Keratinocyte (primary cell): ENCODE data around the gene IGFL4. TPM values are rescaled to one million over a fixed set of nuclear protein-coding genes. Genes with fewer than 3 reads are reported as not detected.

Source experiments
- DNase-seq: peaks from one replicate; pipeline ENCODE4 v3.0.0-alpha.2; 2011; ENCODE audit warnings: low read depth, missing footprints, low spot score
- FAIRE-seq: peaks from 2 replicates; lab custom pipeline; 2011; peaks lifted over from hg19 to GRCh38; lab: Jason Lieb, UNC
- H2AFZ ChIP-seq: 2 replicates; pipeline ENCODE4 v1.6.0; 2012; ENCODE audit warnings: low read length, control low read depth, inconsistent platforms; ENCODE audit not compliant: control insufficient read depth
- H3K27ac ChIP-seq: 2 replicates; pipeline ENCODE4 v1.5.1; 2011; ENCODE audit warnings: low read length; ENCODE audit not compliant: control insufficient read depth, insufficient read depth
- H3K27me3 ChIP-seq: 3 replicates; pipeline ENCODE4 v1.6.0; 2011; ENCODE audit warnings: low read length; ENCODE audit not compliant: control insufficient read depth, insufficient read depth; ENCODE audit errors: extremely low read depth
- H3K36me3 ChIP-seq, 2 experiments: 2 replicates in 1 of 2; 3 replicates in 1 of 2; pipeline ENCODE4 v1.5.1; 2011; ENCODE audit warnings: low read length in 2 of 2, mild to moderate bottlenecking in 1 of 2; ENCODE audit not compliant: control insufficient read depth in 2 of 2, insufficient read depth in 2 of 2; ENCODE audit errors: extremely low read depth in 1 of 2
- H3K4me1 ChIP-seq: 3 replicates; pipeline ENCODE4 v1.5.1; 2011; ENCODE audit warnings: low read length; ENCODE audit not compliant: control insufficient read depth, insufficient read depth; ENCODE audit errors: extremely low read depth
- H3K4me2 ChIP-seq: 3 replicates; pipeline ENCODE4 v1.6.0; 2011; ENCODE audit warnings: low read depth, low read length; ENCODE audit not compliant: control insufficient read depth, insufficient read depth; ENCODE audit errors: extremely low read depth
- H3K4me3 ChIP-seq, 3 experiments: fragments of 200-600 bp in 1 of 3; sonication (generic) in 1 of 3; 2 replicates in 2 of 3; 3 replicates in 1 of 3; pipeline ENCODE4 v1.5.1; 2011 to 2016; ENCODE audit warnings: low read length in 3 of 3, mild to moderate bottlenecking in 3 of 3, control low read depth in 2 of 3, inconsistent platforms in 1 of 3, low read depth in 1 of 3, mixed read lengths in 1 of 3, mixed run types in 1 of 3, moderate library complexity in 1 of 3; ENCODE audit not compliant: control insufficient read depth in 2 of 3, insufficient read depth in 2 of 3; ENCODE audit errors: extremely low read depth in 1 of 3
- H3K79me2 ChIP-seq: 2 replicates; pipeline ENCODE4 v1.6.0; 2012; ENCODE audit warnings: low read length; ENCODE audit not compliant: control insufficient read depth, insufficient read depth
- H3K9ac ChIP-seq: 3 replicates; pipeline ENCODE4 v1.6.0; 2011; ENCODE audit warnings: low read length; ENCODE audit not compliant: control insufficient read depth, insufficient read depth; ENCODE audit errors: extremely low read depth
- H3K9me1 ChIP-seq: 3 replicates; pipeline ENCODE4 v1.6.0; 2011; ENCODE audit warnings: low read length; ENCODE audit not compliant: control insufficient read depth, insufficient read depth; ENCODE audit errors: extremely low read depth
- H3K9me3 ChIP-seq: 2 replicates; pipeline ENCODE4 v1.5.1; 2012; ENCODE audit warnings: low read depth, low read length; ENCODE audit not compliant: control insufficient read depth
- H4K20me1 ChIP-seq: 3 replicates; pipeline ENCODE4 v1.6.0; 2011; ENCODE audit warnings: low read length; ENCODE audit not compliant: control insufficient read depth, insufficient read depth; ENCODE audit errors: extremely low read depth
- EZH2 ChIP-seq: IDR thresholded peaks from one replicate; pipeline ENCODE4 v1.6.1; 2012; ENCODE audit warnings: inconsistent platforms, mild to moderate bottlenecking, low read length, moderate library complexity
- dilution Hi-C: fragments of 300-500 bp; cut with MboI; formaldehyde crosslinking; loops from one replicate; pipeline ENCODE4 v1.7.0; 2020; ENCODE audit warnings: low sequenced_read_pairs; ENCODE audit not compliant: extremely low pct_ligation_motif_present
- polyA plus RNA-seq, 5 experiments: library from polyadenylated mRNA; depleted of rRNA in 3 of 5; stranded (reverse) in 3 of 5; stranded (forward) in 1 of 5; unstranded in 1 of 5; fragments of >200 nt; gene quantifications; 1 replicate in 1 of 5; 2 replicates in 3 of 5; 3 replicates in 1 of 5; pipeline versions ENCODE4 v1.2.1 to v1.2.3, GENCODE V29; 2011 to 2012; ENCODE audit warnings: missing spikeins in 2 of 5, low read depth in 1 of 5, low replicate concordance in 1 of 5
- TF ChIP-seq, protein P1 (sequence below), 3 experiments: IDR thresholded peaks in 1 of 3; conservative IDR thresholded peaks in 1 of 3; optimal IDR thresholded peaks in 1 of 3; 2 replicates in 2 of 3; 3 replicates in 1 of 3; pipeline versions ENCODE3 to v1.5.1; 2011; ENCODE audit warnings: low read length in 3 of 3, mild to moderate bottlenecking in 3 of 3, moderate library complexity in 2 of 3, control low read depth in 1 of 3, inconsistent platforms in 1 of 3; ENCODE audit not compliant: insufficient read depth in 2 of 3; ENCODE audit errors: extremely low read depth in 1 of 3

The IGFL4 gene
- polyA plus RNA-seq, 1 donor (not counting 4 experiments of a cell fraction or from before 2014, with no cell fraction given), result not detected

GRCh38 chr19:46060012-46060411, 19.2 kb upstream of the IGFL4 start:
- dilution Hi-C loops, result no loop called here
- H3K4me2 ChIP-seq, result no peak overlapping the region

GRCh38 chr19:46058778-46059177, 18.0 kb upstream of the IGFL4 start:
- H3K9ac ChIP-seq, result no peak overlapping the region
- H3K4me1 ChIP-seq, result peaks cover 13% of the 10 kb centered on the region
- no peak for DNase-seq
- no peak for FAIRE-seq
- H3K79me2 ChIP-seq, result no peaks in the 10 kb centered on the region
- no peaks in the 10 kb centered on the region for H3K36me3 ChIP-seq
- no peaks in the 10 kb centered on the region for H4K20me1 ChIP-seq
- dilution Hi-C loops, result no loop called here
- H3K27me3 ChIP-seq, result no peaks in the 10 kb centered on the region
- no peak overlapping the region for H3K4me2 ChIP-seq
- H3K9me1 ChIP-seq, result no peaks in the 10 kb centered on the region
- H3K27ac ChIP-seq, result no peak overlapping the region
- no peak overlapping the region for H3K4me3 ChIP-seq
- H2AFZ ChIP-seq, result no peak overlapping the region
- peaks cover 2% of the 10 kb centered on the region for H3K9me3 ChIP-seq
- TF ChIP-seq EZH2, result no peak
- TF ChIP-seq, protein P1, sequence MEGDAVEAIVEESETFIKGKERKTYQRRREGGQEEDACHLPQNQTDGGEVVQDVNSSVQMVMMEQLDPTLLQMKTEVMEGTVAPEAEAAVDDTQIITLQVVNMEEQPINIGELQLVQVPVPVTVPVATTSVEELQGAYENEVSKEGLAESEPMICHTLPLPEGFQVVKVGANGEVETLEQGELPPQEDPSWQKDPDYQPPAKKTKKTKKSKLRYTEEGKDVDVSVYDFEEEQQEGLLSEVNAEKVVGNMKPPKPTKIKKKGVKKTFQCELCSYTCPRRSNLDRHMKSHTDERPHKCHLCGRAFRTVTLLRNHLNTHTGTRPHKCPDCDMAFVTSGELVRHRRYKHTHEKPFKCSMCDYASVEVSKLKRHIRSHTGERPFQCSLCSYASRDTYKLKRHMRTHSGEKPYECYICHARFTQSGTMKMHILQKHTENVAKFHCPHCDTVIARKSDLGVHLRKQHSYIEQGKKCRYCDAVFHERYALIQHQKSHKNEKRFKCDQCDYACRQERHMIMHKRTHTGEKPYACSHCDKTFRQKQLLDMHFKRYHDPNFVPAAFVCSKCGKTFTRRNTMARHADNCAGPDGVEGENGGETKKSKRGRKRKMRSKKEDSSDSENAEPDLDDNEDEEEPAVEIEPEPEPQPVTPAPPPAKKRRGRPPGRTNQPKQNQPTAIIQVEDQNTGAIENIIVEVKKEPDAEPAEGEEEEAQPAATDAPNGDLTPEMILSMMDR (optimal IDR thresholded peaks at IDR 0.05 in 1 of 3, IDR thresholded peaks at IDR 0.05 in 1 of 3, conservative IDR thresholded peaks at IDR 0.05 in 1 of 3; ENCODE audit: extremely low read depth in 1 of 3, insufficient read depth in 2 of 3, low read length in 3 of 3), result no peak

More at GRCh38 chr19:46060012-46060411, 19.2 kb upstream of the IGFL4 start:
- Histone ChIP-seq H3K9me3 (peaks cover 2% of the 10 kb centered on the region), H2AFZ (no peak overlapping the region), H3K36me3 (no peaks in the 10 kb centered on the region), H3K79me2 (no peaks in the 10 kb centered on the region), H4K20me1 (no peaks in the 10 kb centered on the region), H3K9ac (no peak overlapping the region), H3K9me1 (no peaks in the 10 kb centered on the region), H3K27me3 (no peaks in the 10 kb centered on the region), H3K27ac (no peak overlapping the region), H3K4me3 (no peak overlapping the region), H3K4me1 (peaks cover 13% of the 10 kb centered on the region)
- FAIRE-seq, result no peak
- TF ChIP-seq, protein P1 (optimal IDR thresholded peaks at IDR 0.05 in 1 of 3, IDR thresholded peaks at IDR 0.05 in 1 of 3, conservative IDR thresholded peaks at IDR 0.05 in 1 of 3; ENCODE audit: extremely low read depth in 1 of 3, insufficient read depth in 2 of 3, low read length in 3 of 3), result no peak
- no peak for TF ChIP-seq EZH2
- no peak for DNase-seq
